Activated CD8-positive, alpha-beta T cell treated with anti-CD3 and anti-CD28 coated beads for 36 hours (primary cell): ENCODE results near the gene UGT1A7. TPM values are rescaled to one million over a fixed set of nuclear protein-coding genes. Genes with fewer than 3 reads are reported as not detected.
"Not testable (repeated sequence)": the region's sequence is repeated elsewhere in the genome, so short reads cannot be mapped to it uniquely, and the experiment has no call there.

Experiments used
- ATAC-seq: fragments of 200-7000 bp; cut with Tn5 transposase; one replicate; pipeline ENCODE4 v1.10.0; 2021; ENCODE audit warnings: mild to moderate bottlenecking, moderate library complexity
- CTCF ChIA-PET: fragments of 350-600 bp; sonication (Branson Sonifier 250); formaldehyde crosslinking; loops from one replicate; lab custom pipeline; 2021; ENCODE audit warnings: antibody characterized with exemption; lab: Charles Lee
- POLR2A ChIA-PET: fragments of 350-600 bp; sonication (Branson Sonifier 250); formaldehyde crosslinking; loops from one replicate; lab custom pipeline; 2021; ENCODE audit warnings: antibody characterized with exemption; lab: Charles Lee
- DNase-seq: peaks from one replicate; pipeline ENCODE4 v3.0.0-alpha.2; 2020
- H3K27ac Mint-ChIP-seq: one replicate; pipeline ENCODE4 v1.8.0; 2021; ENCODE audit warnings: mild to moderate bottlenecking, mixed read lengths
- H3K27me3 Mint-ChIP-seq: one replicate; pipeline ENCODE4 v1.8.0; 2021; ENCODE audit warnings: mixed read lengths
- H3K36me3 Mint-ChIP-seq: one replicate; pipeline ENCODE4 v1.8.0; 2021; ENCODE audit warnings: low read depth, mixed read lengths
- H3K4me1 Mint-ChIP-seq: one replicate; pipeline ENCODE4 v1.8.0; 2021; ENCODE audit warnings: low read depth, mixed read lengths
- H3K4me3 Mint-ChIP-seq: one replicate; pipeline ENCODE4 v1.8.0; 2021; ENCODE audit warnings: mild to moderate bottlenecking, moderate library complexity, mixed read lengths
- H3K9me3 Mint-ChIP-seq: one replicate; pipeline ENCODE4 v1.8.0; 2021; ENCODE audit warnings: mixed read lengths
- intact Hi-C: fragments of 100-400 bp; cut with micrococcal nuclease; formaldehyde crosslinking; loops from one replicate; pipeline ENCODE4 v1.10.0; 2022
- total RNA-seq, 2 experiments: library from RNA; stranded (reverse); gene quantifications; one replicate each; pipeline ENCODE4 v1.2.3, GENCODE V29; 2021
- TF ChIP-seq, protein P1 (sequence below): fragments of 200-600 bp; IDR thresholded peaks from one replicate; pipeline ENCODE4 v1.8.0; 2022; ENCODE audit warnings: antibody characterized with exemption, mild to moderate bottlenecking

Gene UGT1A7
- not detected for total RNA-seq

- POLR2A ChIA-PET: no interaction called here
- Mint-ChIP-seq H3K9me3 (no peaks in the 10 kb centered on the region), H3K36me3 (no peaks in the 10 kb centered on the region), H3K27me3 (peaks cover 4% of the 10 kb centered on the region), H3K4me1 (no peaks in the 10 kb centered on the region), H3K4me3 (no peak within 1 kb of the TSS), H3K27ac (no peak within 1 kb of the TSS)
- ATAC-seq (no peak), DNase-seq (no peak)
- intact Hi-C loops: no loop called here
- TF ChIP-seq, protein P1, sequence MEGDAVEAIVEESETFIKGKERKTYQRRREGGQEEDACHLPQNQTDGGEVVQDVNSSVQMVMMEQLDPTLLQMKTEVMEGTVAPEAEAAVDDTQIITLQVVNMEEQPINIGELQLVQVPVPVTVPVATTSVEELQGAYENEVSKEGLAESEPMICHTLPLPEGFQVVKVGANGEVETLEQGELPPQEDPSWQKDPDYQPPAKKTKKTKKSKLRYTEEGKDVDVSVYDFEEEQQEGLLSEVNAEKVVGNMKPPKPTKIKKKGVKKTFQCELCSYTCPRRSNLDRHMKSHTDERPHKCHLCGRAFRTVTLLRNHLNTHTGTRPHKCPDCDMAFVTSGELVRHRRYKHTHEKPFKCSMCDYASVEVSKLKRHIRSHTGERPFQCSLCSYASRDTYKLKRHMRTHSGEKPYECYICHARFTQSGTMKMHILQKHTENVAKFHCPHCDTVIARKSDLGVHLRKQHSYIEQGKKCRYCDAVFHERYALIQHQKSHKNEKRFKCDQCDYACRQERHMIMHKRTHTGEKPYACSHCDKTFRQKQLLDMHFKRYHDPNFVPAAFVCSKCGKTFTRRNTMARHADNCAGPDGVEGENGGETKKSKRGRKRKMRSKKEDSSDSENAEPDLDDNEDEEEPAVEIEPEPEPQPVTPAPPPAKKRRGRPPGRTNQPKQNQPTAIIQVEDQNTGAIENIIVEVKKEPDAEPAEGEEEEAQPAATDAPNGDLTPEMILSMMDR: no peak
- CTCF ChIA-PET: no interaction called here
Observed at GRCh38 chr2:233681521-233682099, at the start of gene UGT1A7. UGT1A7 (plus strand) TSS chr2:233681901; CDS start chr2:233681938, 37 bp downstream.

GRCh38 chr2:233636306-233636705 lies 45.4 kb upstream of the UGT1A7 start, which contains the start of gene UGT1A10:
UGT1A10 (plus strand) TSS chr2:233636448; CDS start chr2:233636523, 75 bp downstream.
- peaks cover 15% of the 10 kb centered on the region for H3K27me3 Mint-ChIP-seq
- H3K4me3 Mint-ChIP-seq, H3K36me3 Mint-ChIP-seq, ATAC-seq, POLR2A ChIA-PET, CTCF ChIA-PET, H3K9me3 Mint-ChIP-seq, H3K4me1 Mint-ChIP-seq, intact Hi-C loops, H3K27ac Mint-ChIP-seq, DNase-seq: not testable (repeated sequence)

GRCh38 chr2:233638836-233639235 lies 42.9 kb upstream of the UGT1A7 start:
- Mint-ChIP-seq H3K27me3 (peaks cover 11% of the 10 kb centered on the region), H3K36me3 (no peaks in the 10 kb centered on the region), H3K27ac (no peak overlapping the region), H3K4me1 (peaks cover 7% of the 10 kb centered on the region), H3K9me3 (no peaks in the 10 kb centered on the region), H3K4me3 (no peak overlapping the region)
- DNase-seq (peak; percentile 10), ATAC-seq (no peak)
- CTCF ChIA-PET: no interaction called here
- POLR2A ChIA-PET: no interaction called here
- TF ChIP-seq, protein P1: no peak
- intact Hi-C loops: no loop called here

DNA sequence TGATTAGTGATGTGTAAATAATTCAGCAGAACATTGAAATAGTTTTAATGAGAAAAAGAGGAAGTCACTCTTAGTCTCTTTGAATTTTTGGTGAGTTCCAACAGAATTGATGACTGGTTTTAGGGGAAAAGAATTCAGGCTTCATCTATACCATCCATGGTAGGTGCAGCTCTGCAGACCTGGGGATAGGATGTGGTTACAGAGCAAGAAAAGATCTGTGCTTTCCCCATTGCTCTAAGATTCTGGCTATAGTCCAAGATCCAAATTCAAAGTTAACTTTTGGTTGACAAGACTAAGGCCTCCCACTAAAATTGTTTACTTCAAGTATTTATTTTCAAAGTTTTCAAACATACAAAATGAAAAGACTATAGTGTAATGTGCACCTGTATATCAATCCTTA lies 41.8 kb upstream of the UGT1A7 start:
- TF ChIP-seq, protein P1: no peak
- CTCF ChIA-PET: no interaction called here
- no peaks in the 10 kb centered on the region for H3K9me3 Mint-ChIP-seq

GRCh38 chr2:233643128-233643527 lies 38.6 kb upstream of the UGT1A7 start:
- TF ChIP-seq, protein P1: no peak
- peaks cover 7% of the 10 kb centered on the region for H3K9me3 Mint-ChIP-seq
- POLR2A ChIA-PET: interaction anchor here (0.6 kb wide), 1 partner anchor 19 kb away, joined by 3 read pairs; no protein-coding TSS in a partner anchor
- no peak overlapping the region for H3K27ac Mint-ChIP-seq
- peaks cover 7% of the 10 kb centered on the region for H3K4me1 Mint-ChIP-seq
- CTCF ChIA-PET: no interaction called here
- H3K4me3 Mint-ChIP-seq: no peak overlapping the region
- peaks cover 6% of the 10 kb centered on the region for H3K27me3 Mint-ChIP-seq
- DNase-seq: no peak
- no peak for ATAC-seq
- no peaks in the 10 kb centered on the region for H3K36me3 Mint-ChIP-seq
- intact Hi-C loops: no loop called here

More for the DNA sequence above, 41.8 kb upstream of the UGT1A7 start:
- intact Hi-C loops: no loop called here
- no peak for DNase-seq
- H3K27me3 Mint-ChIP-seq: peaks cover 8% of the 10 kb centered on the region
- POLR2A ChIA-PET: no interaction called here
- H3K4me3 Mint-ChIP-seq: no peak overlapping the region
- H3K27ac Mint-ChIP-seq: no peak overlapping the region
- H3K36me3 Mint-ChIP-seq: no peaks in the 10 kb centered on the region
- peaks cover 7% of the 10 kb centered on the region for H3K4me1 Mint-ChIP-seq
- ATAC-seq: no peak

- H3K36me3 Mint-ChIP-seq, H3K27ac Mint-ChIP-seq, H3K4me1 Mint-ChIP-seq, H3K27me3 Mint-ChIP-seq, ATAC-seq, H3K4me3 Mint-ChIP-seq, DNase-seq, POLR2A ChIA-PET, intact Hi-C loops, CTCF ChIA-PET, H3K9me3 Mint-ChIP-seq: not testable (repeated sequence)
Observed at GRCh38 chr2:233646033-233646432, 35.7 kb upstream of the UGT1A7 start.
